GM13976 (cell line): ENCODE measurements around the gene ZNF346.

Experiments used
- DNase-seq: peaks from one replicate; pipeline ENCODE4 v3.0.0; 2012; ENCODE audit warnings: low spot score
- in situ Hi-C: fragments of 300-500 bp; cut with MboI; formaldehyde crosslinking; loops from one replicate; pipeline ENCODE4 v1.12.0; 2022; ENCODE audit warnings: low sequenced_read_pairs, mixed read lengths, inconsistent platforms; ENCODE audit not compliant: unreplicated experiment
- TF ChIP-seq, protein P1 (sequence below): IDR thresholded peaks from 2 replicates; pipeline ENCODE4 v1.5.1; 2012; ENCODE audit warnings: borderline replicate concordance, mild to moderate bottlenecking; ENCODE audit not compliant: insufficient read depth; ENCODE audit errors: extremely low read depth, missing control alignments, control extremely low read depth

Gene ZNF346

DNA sequence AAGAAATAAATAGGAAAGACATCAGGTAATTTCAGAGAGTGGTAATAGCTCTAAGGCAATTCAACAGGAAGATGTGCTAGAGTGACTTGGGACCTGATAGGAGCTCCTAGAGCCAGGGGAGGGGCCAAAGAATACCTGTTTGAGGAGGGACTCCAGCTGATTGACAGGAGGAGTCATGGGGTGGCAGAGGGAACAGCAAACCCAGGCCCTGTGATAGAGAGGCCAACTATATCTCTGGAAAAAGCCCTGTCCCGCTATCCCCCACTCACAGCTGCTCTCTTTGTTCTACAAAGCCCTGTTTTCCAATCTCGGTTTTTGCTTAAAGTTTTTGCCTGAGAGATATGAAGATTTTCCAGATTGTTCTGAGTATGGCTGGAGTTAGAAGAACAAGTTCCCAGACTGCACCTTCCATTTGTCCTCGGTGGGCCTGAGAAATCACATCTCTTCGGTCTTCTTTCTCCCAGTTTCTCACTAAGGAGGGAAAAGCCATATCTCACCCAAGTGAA is 102.0 kb downstream of the ZNF346 start:
- TF ChIP-seq, protein P1, sequence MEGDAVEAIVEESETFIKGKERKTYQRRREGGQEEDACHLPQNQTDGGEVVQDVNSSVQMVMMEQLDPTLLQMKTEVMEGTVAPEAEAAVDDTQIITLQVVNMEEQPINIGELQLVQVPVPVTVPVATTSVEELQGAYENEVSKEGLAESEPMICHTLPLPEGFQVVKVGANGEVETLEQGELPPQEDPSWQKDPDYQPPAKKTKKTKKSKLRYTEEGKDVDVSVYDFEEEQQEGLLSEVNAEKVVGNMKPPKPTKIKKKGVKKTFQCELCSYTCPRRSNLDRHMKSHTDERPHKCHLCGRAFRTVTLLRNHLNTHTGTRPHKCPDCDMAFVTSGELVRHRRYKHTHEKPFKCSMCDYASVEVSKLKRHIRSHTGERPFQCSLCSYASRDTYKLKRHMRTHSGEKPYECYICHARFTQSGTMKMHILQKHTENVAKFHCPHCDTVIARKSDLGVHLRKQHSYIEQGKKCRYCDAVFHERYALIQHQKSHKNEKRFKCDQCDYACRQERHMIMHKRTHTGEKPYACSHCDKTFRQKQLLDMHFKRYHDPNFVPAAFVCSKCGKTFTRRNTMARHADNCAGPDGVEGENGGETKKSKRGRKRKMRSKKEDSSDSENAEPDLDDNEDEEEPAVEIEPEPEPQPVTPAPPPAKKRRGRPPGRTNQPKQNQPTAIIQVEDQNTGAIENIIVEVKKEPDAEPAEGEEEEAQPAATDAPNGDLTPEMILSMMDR = no peak
- DNase-seq = no peak
- in situ Hi-C loops = no loop called here

DNA sequence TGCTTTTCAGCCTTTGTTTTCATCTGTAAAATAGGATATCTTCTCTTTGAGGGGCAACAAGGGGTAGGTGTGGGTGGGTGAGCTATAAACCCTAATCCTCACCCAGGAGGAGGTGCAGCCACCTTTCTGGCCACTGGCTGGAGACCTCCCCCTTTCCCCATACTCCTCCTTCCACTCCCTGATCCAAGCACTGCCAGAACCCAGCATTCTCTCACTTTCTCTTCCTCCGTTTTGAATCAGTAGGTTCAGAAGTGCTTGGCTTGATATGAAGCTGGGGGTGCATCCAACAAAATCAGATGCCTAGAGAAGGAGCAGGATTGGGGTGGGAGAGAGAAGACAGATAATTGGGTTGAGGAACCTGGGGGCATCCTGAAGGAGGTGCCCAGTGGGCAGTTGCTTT is 104.3 kb downstream of the ZNF346 start:
- TF ChIP-seq, protein P1 = no peak
- no peak for DNase-seq
- in situ Hi-C loops = no loop called here

DNA sequence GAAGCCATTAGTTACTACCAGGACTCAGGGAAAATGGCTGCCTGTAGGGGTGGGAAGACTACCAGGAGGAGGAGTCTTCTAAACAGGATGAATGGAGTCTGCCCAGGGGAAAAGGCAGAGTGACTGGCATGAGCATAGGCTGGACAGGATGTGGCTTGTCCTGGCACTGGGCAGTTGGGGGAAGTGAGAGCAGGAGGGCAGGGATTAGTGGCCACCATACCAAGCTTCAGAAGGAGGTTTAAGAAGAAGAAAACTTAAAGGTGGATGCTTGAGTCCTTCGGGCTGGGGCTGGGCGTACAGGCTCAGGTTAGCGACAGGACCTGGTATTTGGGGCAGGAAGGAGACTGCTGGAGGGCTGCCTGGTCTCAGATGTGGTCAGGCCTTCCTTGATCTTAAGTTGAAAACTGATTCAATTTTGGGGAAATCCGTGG is 106.1 kb downstream of the ZNF346 start:
- DNase-seq = no peak
- TF ChIP-seq, protein P1 = no peak
- in situ Hi-C loops = no loop called here

DNA sequence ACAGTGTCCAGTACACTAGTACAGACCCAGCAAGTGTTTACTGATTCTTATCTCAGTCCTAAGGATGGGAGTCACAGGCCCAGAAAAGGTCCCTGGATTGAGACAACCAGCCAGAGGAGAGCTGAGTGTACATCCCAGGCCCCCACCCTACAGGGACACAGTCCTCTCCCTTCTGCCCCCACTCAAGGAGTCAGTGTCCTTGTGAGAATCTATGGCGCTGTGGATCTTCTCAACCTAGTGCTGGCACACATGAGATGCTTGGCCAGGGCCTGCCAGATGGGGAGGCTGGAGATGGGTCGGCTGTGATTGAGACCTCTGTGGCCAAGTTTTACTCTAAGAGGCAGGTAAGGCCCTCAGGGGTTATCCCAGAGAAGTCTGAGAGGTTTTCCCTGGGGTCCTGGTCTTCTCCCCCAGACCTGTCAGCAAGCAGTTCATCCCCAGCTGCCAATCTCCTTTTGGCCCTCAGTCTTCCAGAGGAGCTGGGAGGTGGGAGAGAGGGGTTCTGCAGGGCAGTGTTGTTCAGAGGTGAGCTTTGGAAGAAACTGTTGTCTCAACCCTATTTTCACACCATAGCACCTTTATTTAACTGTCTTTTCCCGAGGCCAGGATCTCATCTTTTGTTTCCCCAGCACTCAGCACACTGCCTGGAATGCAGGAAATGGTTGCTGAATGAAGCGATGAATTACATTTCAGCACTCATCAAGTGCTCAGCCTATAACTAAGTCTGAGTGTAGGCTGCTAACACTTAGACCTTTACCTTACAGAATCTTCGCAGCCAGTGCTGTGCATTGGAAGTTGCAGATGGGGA is 107.9 kb downstream of the ZNF346 start:
- no peak for DNase-seq
- in situ Hi-C loops = no loop called here

More for the DNA sequence above, 107.9 kb downstream of the ZNF346 start:
- TF ChIP-seq, protein P1 = no peak
